Measurements from ENCODE around the gene PDE6H.

The PDE6H gene

GRCh38 chr12:14964406-14964805 lies 8.4 kb upstream of the PDE6H start:
- in situ Hi-C loops (cut with MboI; ENCODE audit: low sequenced_read_pairs), result loop anchor here (25.0 kb wide), 1 partner anchor 1777 kb away; the partner anchor contains the start of gene EMP1

DNA sequence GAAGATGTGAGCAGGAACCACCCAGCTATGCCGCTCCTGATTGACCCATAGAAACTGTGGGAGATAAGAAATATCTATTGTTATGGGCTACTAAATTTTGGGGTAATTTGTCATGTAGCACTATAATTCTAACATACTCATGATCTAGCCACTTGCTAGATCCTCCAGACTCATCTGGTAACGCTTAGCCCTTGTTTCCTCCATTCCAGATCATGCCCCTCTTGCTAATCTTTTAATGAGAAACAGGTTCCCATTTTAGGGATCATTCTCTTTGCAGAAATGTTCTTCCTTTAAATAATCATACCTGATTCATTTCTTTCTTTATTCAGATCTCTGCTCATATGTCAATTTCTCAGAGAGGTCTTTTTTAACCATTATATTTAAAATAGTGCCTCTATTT lies 7.6 kb upstream of the PDE6H start:
- in situ Hi-C loops (cut with MboI; ENCODE audit: low sequenced_read_pairs), result loop anchor here (25.0 kb wide), 1 partner anchor 1778 kb away; the partner anchor contains the start of gene EMP1

DNA sequence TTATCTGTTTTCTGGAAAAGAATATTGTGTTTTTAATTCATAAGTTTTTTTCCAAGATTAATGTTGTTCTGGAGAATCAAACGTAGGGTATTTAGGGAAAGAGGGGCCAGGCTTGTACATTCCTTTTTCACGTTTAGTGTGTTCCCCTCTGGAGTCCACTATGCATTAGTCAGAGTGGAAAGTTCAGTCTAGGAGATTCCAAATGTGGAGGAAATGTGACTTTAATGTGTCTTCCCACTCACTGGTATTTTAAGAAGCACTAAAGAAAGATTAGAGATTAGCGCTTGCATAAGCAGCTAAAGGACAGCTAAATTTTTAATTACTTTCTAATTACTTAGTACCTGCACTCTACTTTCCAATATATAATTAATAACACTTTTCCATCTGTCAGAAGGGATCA lies 4.4 kb upstream of the PDE6H start:
- in situ Hi-C loops (cut with MboI; ENCODE audit: low sequenced_read_pairs), result loop anchor here (25.0 kb wide), 1 partner anchor 1781 kb away; the partner anchor contains the start of gene EMP1

- in situ Hi-C loops (cut with MboI; ENCODE audit: low sequenced_read_pairs), result loop anchor here (25.0 kb wide), 1 partner anchor 1783 kb away; the partner anchor contains the start of gene EMP1
Measured at GRCh38 chr12:14970473-14970872, 2.4 kb upstream of the PDE6H start.

GRCh38 chr12:14974633-14975032 lies 1.8 kb downstream of the PDE6H start:
- in situ Hi-C loops (cut with MboI; ENCODE audit: low sequenced_read_pairs), result loop anchor here (25.0 kb wide), 1 partner anchor 1787 kb away; the partner anchor contains the start of gene EMP1

DNA sequence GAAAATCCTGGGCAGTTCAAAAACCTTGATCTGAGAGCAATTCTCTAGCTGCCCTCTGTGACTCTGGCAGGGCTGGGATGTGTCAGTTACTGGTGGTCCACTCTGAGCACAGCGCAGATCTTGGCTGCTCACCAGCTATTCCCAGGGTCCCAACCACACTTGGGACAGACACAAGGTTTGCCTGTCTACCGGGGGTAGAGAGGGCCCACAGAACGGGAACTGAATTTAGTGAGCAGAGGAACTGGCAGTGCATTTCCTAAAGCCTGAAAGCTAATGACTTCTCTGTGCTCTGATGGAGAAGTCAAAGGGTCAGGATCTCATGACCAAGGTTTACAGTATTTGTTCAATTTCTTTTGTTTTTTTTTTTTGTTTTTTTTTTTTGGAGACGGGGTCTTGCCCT lies 2.6 kb downstream of the PDE6H start:
- in situ Hi-C loops (cut with MboI; ENCODE audit: low sequenced_read_pairs), result no loop called here

GRCh38 chr12:14976658-14977057 lies 3.8 kb downstream of the PDE6H start:
- in situ Hi-C loops (cut with MboI; ENCODE audit: low sequenced_read_pairs), result no loop called here

- in situ Hi-C loops (cut with MboI; ENCODE audit: low sequenced_read_pairs), result no loop called here
Measured at GRCh38 chr12:14979468-14979867, 6.6 kb downstream of the PDE6H start.

GRCh38 chr12:14981049-14981448 lies 8.2 kb downstream of the PDE6H start:
- in situ Hi-C loops (cut with MboI; ENCODE audit: low sequenced_read_pairs), result no loop called here

DNA sequence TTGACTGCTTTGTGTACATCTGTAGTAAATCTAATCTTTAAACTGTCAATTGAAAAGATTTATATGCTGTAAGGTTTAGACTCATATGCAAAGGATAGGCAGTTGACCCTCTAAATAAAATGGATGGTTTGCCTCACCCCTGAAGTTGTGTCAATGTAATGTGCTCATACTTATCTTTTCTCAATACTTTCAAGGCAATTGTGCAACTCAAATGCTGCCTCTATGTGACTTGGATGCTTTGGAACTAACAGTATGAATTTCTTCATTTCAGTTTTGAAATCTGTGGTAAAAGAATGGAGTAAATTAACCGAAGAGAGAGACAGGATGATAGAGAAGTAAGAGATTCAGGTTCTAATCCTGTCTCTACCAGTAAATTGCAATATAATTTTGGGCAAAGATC lies 9.7 kb downstream of the PDE6H start:
- in situ Hi-C loops (cut with MboI; ENCODE audit: low sequenced_read_pairs), result no loop called here

DNA sequence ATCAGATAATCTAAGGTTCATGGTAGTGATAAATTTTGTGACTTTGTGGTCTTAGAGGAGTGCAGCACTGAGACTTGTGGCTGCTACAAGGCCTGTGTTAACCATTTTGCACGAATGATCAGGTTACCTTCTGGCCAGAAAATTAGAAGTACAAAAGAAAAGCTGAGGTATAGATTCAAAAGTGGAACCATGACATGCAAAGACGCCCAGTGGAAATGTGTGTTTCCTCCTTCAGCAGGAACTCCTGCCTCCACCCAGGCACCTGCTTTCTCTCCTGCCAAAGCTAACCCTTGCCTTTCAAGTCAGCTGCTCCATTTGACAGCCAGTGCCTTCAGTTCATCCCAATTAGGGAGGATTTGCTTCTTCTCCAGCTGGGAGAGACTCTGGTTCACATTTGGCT lies 10.1 kb downstream of the PDE6H start:
- in situ Hi-C loops (cut with MboI; ENCODE audit: low sequenced_read_pairs), result no loop called here

DNA sequence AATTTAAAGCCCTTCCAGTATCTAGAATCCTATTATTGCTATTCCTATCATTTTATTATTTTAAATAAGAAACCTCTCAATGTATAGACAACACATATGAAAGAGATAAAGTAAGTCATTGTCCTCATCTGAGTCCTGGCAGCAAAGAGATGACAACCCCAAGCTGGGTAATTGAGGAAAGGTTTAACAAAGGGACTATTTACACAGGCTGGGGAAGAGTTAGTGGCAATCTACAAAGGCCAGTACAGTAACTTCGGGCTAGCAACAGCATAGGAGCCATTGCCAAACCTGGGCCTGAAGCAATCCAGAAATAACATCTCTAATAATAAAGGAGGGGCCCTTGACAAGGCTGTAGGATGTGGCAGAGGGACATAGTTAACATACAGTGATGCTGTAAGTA lies 11.2 kb downstream of the PDE6H start:
- in situ Hi-C loops (cut with MboI; ENCODE audit: low sequenced_read_pairs), result no loop called here

DNA sequence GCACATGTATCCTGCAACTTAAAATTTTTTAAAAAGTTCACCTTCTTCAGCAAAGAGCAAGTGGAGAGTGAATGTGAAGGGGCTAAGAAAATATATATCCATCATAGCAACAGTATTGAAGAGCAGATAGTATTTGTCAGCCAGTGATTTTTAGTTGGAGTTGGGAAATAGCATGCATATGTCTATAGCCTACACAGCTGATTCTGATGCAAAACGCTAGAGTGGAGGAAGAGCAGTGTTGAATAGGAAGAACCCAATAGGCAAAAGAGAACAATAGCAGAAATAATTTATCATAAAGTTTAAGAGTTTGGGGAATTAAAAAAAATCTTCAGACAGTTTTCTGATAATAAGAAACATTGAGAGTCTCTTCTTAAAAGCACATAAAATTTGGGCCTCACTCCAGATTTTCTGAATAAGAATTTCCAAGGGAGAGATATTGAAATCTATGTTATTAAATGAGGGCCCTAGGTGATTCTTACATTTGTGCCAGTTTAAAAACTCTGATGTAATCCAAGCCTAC lies 12.0 kb downstream of the PDE6H start:
- in situ Hi-C loops (cut with MboI; ENCODE audit: low sequenced_read_pairs), result no loop called here

- in situ Hi-C loops (cut with MboI; ENCODE audit: low sequenced_read_pairs), result no loop called here
Measured at GRCh38 chr12:14986449-14986848, 13.6 kb downstream of the PDE6H start.

DNA sequence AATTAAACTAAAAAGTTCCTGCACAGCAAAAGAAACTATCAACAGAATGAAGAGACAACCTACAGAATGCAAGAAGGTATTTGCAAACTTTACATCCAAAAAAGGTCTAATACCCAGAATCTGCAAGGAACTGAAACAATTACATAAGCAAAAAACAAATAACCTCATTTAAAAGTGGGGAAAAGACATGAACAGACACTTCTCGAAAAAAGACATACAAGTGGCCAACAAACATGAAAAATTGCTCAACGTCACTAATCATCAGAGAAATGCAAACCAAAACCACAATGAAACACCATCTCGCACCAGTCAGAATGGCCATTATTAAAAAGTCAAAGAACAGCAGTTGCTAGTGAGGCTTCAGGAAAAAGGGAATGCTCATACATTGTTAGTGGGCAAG lies 15.2 kb downstream of the PDE6H start:
- in situ Hi-C loops (cut with MboI; ENCODE audit: low sequenced_read_pairs), result no loop called here

- in situ Hi-C loops (cut with MboI; ENCODE audit: low sequenced_read_pairs), result no loop called here
Measured at GRCh38 chr12:14989790-14990189, 16.9 kb downstream of the PDE6H start.

DNA sequence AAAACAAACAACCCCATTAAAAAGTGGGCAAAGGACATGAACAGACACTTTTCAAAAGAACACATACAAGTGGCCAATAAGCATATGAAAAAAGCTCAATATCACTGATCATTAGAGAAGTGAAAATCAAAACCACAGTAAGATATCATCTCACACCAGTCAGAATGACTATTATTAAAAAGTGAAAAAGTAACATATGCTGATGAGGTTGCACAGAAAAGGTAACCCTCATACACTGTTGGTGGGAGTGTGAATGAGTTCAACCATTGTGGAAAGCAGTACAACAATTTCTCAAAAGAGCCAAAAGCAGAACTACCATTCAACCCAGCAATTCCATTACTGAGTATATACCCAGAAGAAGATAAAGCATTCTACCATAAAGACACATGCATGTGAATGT lies 18.2 kb downstream of the PDE6H start:
- in situ Hi-C loops (cut with MboI; ENCODE audit: low sequenced_read_pairs), result no loop called here

DNA sequence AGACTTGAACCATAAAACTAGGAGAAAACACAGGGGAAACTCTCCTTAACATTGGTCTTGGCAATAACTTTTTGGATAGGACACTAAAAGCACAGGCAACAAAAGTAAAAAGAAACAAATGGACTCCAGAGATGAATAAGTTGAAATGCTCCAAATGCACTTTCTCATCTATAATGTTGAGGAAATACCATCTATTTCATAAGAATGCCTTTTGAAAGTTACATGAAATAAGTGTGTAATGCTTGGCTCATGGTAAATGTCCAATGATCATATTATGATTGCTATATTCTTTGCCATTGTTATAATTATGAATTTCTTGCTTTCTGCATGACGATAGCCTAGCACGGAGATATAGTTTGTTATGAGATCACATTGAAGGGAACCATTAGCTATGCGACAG lies 19.8 kb downstream of the PDE6H start:
- in situ Hi-C loops (cut with MboI; ENCODE audit: low sequenced_read_pairs), result no loop called here

DNA sequence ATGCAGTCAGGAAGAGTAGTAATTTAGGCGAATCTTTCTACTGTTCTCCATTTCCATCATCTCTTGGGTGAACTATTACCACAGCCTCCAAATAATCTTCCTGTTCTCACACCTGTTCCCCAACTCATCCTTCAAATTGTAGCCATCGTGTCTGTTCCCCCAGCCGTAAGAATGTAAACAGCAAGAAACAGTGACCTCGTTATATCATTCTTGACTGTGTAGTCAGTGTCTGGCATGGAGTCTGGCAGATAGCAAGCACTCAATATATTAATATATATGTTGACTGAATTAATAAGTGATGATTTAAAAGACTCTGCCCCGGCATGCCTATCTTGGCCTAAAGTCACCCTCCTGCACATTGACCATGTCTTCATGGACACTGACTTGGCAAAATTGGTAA lies 20.3 kb downstream of the PDE6H start:
- in situ Hi-C loops (cut with MboI; ENCODE audit: low sequenced_read_pairs), result no loop called here

- in situ Hi-C loops (cut with MboI; ENCODE audit: low sequenced_read_pairs), result no loop called here
Measured at GRCh38 chr12:14993537-14994266, 20.9 kb downstream of the PDE6H start.

- in situ Hi-C loops (cut with MboI; ENCODE audit: low sequenced_read_pairs), result no loop called here
Measured at GRCh38 chr12:14994610-14995009, 21.8 kb downstream of the PDE6H start.

DNA sequence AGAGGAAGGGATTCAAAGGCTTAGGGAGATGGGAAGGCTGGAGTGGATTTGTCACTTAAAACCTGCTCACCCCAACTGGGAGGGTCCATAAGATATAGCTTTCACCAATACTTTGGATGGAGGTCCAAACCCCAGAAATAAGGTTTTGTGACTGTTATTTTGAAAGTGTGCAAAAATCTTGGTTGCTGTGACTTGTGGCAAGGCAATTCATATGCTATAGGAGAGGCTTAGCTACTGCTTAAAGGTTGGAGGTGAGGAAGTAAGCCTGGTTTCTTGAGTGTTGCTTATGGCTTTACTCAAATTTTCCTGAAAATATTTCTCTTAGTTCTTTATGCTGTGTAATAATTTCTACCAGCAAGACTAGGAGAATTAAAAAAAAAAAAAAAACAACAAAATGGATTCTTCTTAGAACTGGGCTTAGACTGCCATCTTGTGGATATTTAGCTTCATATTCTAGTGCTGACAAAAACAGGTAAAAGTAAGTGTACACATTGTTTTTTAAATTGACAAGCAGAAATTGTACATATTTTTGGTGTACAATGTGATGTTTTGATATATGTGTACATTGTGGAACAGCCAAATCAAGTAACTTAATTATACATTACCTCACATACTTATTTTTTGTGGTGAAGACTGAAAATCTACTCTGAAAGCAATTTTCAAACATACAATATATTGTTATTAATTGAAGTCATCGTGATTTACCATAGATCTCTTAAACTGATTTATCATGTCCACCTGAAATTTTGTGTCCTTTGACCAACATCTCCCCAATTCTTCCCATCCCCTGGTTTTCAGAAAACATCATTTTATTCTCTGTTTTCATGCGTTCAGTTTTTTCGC lies 23.0 kb downstream of the PDE6H start:
- in situ Hi-C loops (cut with MboI; ENCODE audit: low sequenced_read_pairs), result no loop called here

All from HL-60/S4 treated with phorbol 12-myristate 13-acetate at 8.2 ng/mL for 4 days and 3 days (cell line).